Daoy (cell line): ENCODE measurements around the gene RNF126. TPM values are rescaled to one million over a fixed set of nuclear protein-coding genes. Genes with fewer than 3 reads are reported as not detected.
"Not testable (repeated sequence)": the region's sequence is repeated elsewhere in the genome, so short reads cannot be mapped to it uniquely, and the experiment has no call there.

Source experiments
- DNase-seq: peaks from one replicate; pipeline ENCODE4 v3.0.0-alpha.2; 2015; ENCODE audit warnings: low read depth
- total RNA-seq: library from RNA; depleted of rRNA; stranded (reverse); fragments of >200 nt; shearing (Covaris generic); gene quantifications from 2 replicates; pipeline ENCODE4 v1.2.3, GENCODE V29; 2014

RNF126 gene
- total RNA-seq, 1 experiment from 2014 or later = 62.7 TPM

DNA sequence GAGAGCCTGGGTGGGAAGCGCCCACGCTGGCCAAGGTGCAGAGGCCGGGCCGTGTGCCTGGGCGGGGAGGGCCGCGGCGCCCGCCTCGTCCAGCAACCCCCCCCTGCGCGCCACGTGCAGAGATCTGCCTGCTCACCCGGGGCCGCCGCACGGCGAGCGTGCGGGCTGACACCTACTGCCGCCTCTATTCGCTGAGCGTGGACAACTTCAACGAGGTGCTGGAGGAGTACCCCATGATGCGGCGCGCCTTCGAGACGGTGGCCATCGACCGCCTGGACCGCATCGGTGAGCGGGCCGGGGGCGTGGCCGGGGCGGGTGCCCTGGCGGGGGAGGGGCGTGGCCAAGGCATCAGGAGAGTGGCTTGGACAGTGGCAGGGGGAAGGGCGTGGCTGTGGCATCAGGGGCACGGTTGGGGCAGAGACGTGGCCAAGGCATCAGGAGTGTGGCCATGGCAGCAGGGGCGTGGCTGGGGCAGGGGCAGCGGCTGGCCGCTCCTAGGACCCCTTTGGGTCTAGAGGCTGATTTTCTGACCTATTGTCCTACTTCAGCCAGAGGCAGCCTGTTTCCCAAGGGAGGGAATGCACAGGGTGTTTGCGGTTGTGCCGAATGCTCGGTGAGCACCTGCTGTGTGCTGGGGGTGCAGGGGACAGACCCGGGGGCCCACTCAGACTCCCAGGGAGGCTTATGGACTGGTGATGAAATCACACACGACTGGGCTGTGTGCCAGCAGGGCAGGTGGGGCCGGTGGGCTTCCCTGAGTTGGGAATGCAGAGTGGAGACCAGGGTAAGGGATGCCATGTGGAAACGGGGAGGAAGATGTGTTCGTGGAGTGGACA, 49.1 kb downstream of the RNF126 start:
- no peak for DNase-seq

- DNase-seq = no peak
Measured at GRCh38 chr19:612941-613340, 50.1 kb downstream of the RNF126 start.

DNA sequence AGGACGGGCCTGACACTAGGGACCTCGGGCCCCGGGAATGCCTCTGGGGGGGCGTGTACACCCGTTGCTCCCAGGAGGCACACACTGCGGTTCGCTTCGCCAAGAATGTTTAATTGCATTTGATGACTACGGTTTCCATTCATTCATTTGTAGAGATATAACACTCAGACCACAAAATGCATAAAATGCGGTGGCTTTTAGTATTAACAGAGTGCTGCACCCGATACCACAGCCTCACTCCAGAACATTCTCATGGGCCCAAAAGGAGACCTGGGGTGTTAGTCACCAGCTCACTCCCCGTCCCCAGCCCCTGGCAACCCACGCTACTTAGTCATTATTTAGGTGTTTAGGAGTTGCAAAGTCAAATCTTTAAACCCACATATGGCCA, 51.5 kb downstream of the RNF126 start:
- DNase-seq = peak; percentile 97

DNA sequence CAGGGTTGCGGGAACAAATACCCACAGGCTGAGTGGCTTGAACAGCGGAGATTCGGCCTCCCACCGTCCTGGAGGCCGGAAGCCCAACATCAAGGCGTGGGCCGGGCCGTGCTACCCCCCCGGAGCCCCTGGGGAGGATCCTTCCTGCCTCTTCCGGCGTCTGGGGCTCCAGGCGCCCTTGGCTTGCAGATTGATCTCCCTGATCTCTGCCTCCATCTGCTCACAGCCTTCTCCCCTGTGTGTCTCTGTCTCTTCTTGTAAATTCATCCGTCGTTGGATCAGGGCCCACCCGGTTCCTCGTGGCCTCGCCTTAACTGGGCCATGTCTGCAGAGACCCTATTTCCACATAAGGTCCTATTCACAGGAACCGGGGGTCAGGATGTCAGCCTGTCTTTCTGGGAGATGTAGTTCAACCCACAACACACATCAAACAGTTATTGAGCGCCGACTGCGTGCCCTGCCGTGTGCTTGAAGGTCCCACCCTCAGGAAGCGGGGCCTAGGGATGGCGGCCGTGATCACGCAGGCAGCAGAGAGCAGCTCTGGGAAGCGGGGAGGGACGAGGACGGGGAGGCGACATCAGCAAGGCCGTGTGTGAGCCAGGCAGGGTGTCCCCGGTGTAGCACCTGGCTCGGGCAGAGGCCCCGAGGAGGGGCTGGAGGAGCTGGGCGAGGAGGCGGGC, 52.1 kb downstream of the RNF126 start:
- peak; percentile 97 for DNase-seq

GRCh38 chr19:610071-610800, 52.8 kb downstream of the RNF126 start:
- DNase-seq = peak; percentile 54

DNA sequence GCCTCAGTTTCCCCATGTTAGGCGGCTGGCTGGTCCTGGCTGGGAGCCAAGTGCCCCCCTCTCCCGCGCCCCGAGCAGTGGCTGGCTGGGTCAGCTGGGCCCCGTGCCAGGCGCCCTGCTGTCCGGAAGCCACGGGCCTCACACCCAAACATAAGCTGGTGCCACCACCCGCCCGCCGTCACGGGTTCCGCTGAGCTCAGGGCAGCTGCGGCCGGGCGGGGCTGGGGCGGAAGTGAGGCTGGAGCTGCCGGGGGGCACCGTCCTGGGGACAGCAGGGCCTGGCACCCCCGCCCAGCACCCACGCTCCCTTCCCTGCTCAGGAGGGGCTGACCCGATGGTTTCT, 54.0 kb downstream of the RNF126 start:
- peak; percentile 76 for DNase-seq

DNA sequence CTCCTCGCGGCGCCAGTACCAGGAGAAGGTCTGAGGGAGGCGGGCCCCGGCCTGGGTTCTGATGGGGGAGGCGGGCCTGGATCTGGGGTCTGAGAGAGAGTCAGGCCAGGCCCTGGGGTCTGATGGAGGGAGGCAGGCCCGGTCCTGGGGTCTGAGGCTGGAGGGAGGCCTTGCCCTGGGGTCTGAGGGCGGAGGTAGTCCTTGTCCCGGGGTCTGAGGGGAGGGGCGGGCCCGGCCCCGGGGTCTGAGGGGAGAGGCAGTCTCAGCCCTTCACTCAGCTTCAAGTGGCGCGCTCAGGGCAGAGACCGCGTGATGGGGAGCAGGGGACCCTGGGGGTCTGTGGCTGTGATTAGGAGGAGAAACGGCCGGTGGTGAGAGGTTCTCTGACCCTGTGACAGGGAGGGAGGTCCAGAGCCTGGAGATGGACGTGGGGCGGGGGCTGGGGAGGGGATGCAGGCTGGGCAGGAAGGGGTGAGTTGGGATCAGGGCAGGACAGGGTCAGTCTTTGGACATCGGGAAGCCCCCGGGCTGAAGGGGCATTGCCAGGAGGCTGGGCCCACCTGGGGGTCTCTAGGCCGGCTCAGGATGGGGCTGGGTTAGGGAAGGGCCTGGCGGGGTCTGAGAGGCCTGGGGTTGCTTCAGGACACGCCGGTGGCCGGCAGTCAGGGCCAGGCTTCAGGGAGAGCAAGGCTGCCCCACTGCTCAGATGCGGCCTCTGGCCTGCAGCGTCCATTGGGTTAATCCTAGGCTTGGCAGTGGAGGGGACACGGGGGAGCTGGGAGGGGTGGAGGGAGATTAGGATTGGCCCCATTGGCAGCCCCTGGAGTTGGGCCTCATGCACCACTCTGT, 54.6 kb downstream of the RNF126 start:
- DNase-seq = no peak

GRCh38 chr19:607301-608154, 55.5 kb downstream of the RNF126 start:
- no peak for DNase-seq

- not testable (repeated sequence) for DNase-seq
Measured at GRCh38 chr19:605061-605971, 57.7 kb downstream of the RNF126 start.

DNA sequence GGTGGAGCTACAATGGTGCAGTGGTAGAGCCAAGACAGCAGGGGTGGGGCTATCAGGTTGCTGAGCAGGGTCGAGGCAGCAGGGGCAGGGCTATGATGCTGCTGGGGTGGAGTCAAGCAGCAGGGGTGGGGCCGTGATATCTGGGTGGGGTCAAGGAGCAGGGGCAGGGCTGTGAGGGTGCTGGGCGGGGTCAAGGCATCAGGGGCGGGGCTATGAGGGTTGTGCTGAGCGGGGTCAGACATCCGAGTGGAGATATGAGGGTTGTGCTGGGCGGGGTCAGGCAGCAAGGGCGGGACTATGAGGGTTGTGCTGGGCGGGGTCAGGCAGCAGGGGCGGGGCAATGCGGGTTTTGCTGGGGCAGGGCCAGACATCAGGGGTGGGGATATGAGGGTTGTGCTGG, 58.7 kb downstream of the RNF126 start:
- no peak for DNase-seq

GRCh38 chr19:603779-604178, 59.2 kb downstream of the RNF126 start:
- not testable (repeated sequence) for DNase-seq

GRCh38 chr19:603302-603639, 59.7 kb downstream of the RNF126 start:
- DNase-seq = not testable (repeated sequence)

- no peak for DNase-seq
Measured at GRCh38 chr19:602391-603301, 60.4 kb downstream of the RNF126 start.

- no peak for DNase-seq
Measured at GRCh38 chr19:601790-602189, 61.2 kb downstream of the RNF126 start.

DNA sequence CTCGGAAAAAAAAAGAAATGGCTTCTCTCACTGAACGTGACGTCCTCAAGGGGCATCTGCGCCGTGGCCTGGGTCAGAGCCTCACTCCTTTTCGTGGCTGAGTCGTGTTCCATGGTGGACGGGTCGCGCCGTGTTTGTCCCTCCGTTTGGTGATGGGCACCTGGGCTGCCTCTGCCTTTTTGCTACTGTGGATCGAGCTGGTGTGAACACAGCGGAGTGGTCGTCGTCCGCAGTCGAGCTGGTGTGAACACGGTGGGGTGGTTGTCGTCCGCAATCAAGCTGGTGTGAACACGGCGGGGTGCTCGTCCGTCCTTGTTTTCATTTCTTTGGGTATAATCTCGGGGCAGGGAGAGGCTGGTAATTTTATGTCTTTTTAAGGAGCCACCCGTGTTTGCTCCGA, 61.7 kb downstream of the RNF126 start:
- DNase-seq = no peak
